ENCODE measurements around the gene KIF20B. TPM values are rescaled to one million over a fixed set of nuclear protein-coding genes. Genes with fewer than 3 reads are reported as not detected.
A peak's percentile ranks its signal among the peaks of the same experiment; 100 is the strongest.

Gene KIF20B
- total and polyA plus RNA-seq, 2 of the 13 experiments (the other 11 are each of a cell fraction or from before 2014, with no cell fraction given): 3.5 to 38.6 TPM

GRCh38 chr10:89814278-89814677 lies 112.9 kb downstream of the KIF20B start (continued):
- no peak for TF ChIP-seq ZBTB33 (CRISPR knock-in tag; IDR thresholded peaks at IDR 0.05)
- TF ChIP-seq CENPT (CRISPR knock-in tag; IDR thresholded peaks at IDR 0.05; ENCODE audit: low read depth): no peak
- no peak for TF ChIP-seq ZNF672 (CRISPR knock-in tag; IDR thresholded peaks at IDR 0.05)
- no peak for TF ChIP-seq CHCHD3 (CRISPR knock-in tag; IDR thresholded peaks at IDR 0.05)
- no peak for TF ChIP-seq CREB1 (IDR thresholded peaks at IDR 0.05)
- peak; percentile 67 for TF ChIP-seq CREB1 (CRISPR knock-in tag; IDR thresholded peaks at IDR 0.05)
- TF ChIP-seq ZNF616 (CRISPR knock-in tag; IDR thresholded peaks at IDR 0.05; ENCODE audit: low read depth): no peak
- TF ChIP-seq ZBTB7A (CRISPR knock-in tag; IDR thresholded peaks at IDR 0.05): no peak
- peak; percentile 82 for TF ChIP-seq GATAD2A (CRISPR knock-in tag; IDR thresholded peaks at IDR 0.05)
- TF ChIP-seq ZHX2 (IDR thresholded peaks at IDR 0.05; ENCODE audit: low read depth): no peak
- no peak for TF ChIP-seq ZHX2 (CRISPR knock-in tag; IDR thresholded peaks at IDR 0.05; ENCODE audit: borderline replicate concordance)
- TF ChIP-seq, protein P1, sequence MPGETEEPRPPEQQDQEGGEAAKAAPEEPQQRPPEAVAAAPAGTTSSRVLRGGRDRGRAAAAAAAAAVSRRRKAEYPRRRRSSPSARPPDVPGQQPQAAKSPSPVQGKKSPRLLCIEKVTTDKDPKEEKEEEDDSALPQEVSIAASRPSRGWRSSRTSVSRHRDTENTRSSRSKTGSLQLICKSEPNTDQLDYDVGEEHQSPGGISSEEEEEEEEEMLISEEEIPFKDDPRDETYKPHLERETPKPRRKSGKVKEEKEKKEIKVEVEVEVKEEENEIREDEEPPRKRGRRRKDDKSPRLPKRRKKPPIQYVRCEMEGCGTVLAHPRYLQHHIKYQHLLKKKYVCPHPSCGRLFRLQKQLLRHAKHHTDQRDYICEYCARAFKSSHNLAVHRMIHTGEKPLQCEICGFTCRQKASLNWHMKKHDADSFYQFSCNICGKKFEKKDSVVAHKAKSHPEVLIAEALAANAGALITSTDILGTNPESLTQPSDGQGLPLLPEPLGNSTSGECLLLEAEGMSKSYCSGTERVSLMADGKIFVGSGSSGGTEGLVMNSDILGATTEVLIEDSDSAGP (CRISPR knock-in tag; IDR thresholded peaks at IDR 0.05; ENCODE audit: borderline replicate concordance): no peak
- no peak for TF ChIP-seq NR1H2 (CRISPR knock-in tag; IDR thresholded peaks at IDR 0.05; ENCODE audit: borderline replicate concordance, low read depth)
- no peak for TF ChIP-seq ZNF333 (CRISPR knock-in tag; IDR thresholded peaks at IDR 0.05; ENCODE audit: borderline replicate concordance)
- no peak for TF ChIP-seq ATF7-NPFF (CRISPR knock-in tag; IDR thresholded peaks at IDR 0.05; ENCODE audit: low read depth)
- TF ChIP-seq SRF (IDR thresholded peaks at IDR 0.05; ENCODE audit: low read depth, low read length): 0 out of 2 replicates have a peak, but pooled peaks have one; percentile 21
- TF ChIP-seq, protein P2, sequence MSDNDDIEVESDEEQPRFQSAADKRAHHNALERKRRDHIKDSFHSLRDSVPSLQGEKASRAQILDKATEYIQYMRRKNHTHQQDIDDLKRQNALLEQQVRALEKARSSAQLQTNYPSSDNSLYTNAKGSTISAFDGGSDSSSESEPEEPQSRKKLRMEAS (IDR thresholded peaks at IDR 0.05): no peak; the same call in 1 of the 2 replicates
- no peak for TF ChIP-seq KAT7 (CRISPR knock-in tag; IDR thresholded peaks at IDR 0.05; ENCODE audit: borderline replicate concordance)
- no peak for TF ChIP-seq LCORL (IDR thresholded peaks at IDR 0.05)
- no peak for TF ChIP-seq LCORL (CRISPR knock-in tag; IDR thresholded peaks at IDR 0.05)
- no peak for TF ChIP-seq ZNF256 (CRISPR knock-in tag; conservative IDR thresholded peaks at IDR 0.05)
- peak; percentile 72 for TF ChIP-seq NR2F6 (IDR thresholded peaks at IDR 0.05)
- TF ChIP-seq NR2F6 (CRISPR knock-in tag; IDR thresholded peaks at IDR 0.05): peak; percentile 16; the same call in 1 of the 2 replicates
- 0 out of 2 replicates have a peak, but pooled peaks have one; percentile 1 for TF ChIP-seq YEATS4 (CRISPR knock-in tag; IDR thresholded peaks at IDR 0.05; ENCODE audit: borderline replicate concordance)
- TF ChIP-seq EZH2 (conservative IDR thresholded peaks at IDR 0.05; ENCODE audit: low read depth, low read length): no peak
